Neural cell (in vitro differentiated cells): ENCODE results near the gene MVK.

Experiments
- CTCF ChIP-seq: fragments of 450-650 bp; IDR thresholded peaks from 2 replicates; pipeline ENCODE4 v1.5.1; 2014; ENCODE audit warnings: antibody characterized with exemption, mild to moderate bottlenecking, moderate library complexity; ENCODE audit not compliant: poor library complexity, severe bottlenecking
- EZH2 ChIP-seq: fragments of 200-600, 300-800 bp; shearing (Covaris generic), sonication (generic); IDR thresholded peaks from 2 replicates; pipeline ENCODE4 v1.6.1; 2014; ENCODE audit warnings: antibody characterized with exemption, low read length, borderline replicate concordance, mild to moderate bottlenecking; ENCODE audit not compliant: insufficient read depth, poor library complexity, severe bottlenecking
- POLR2AphosphoS5 ChIP-seq: IDR thresholded peaks from 2 replicates; pipeline ENCODE4 v1.6.1; 2012
- RAD21 ChIP-seq: fragments of 450-650 bp; conservative IDR thresholded peaks from 2 replicates; pipeline ENCODE4 v1.6.1; 2014; ENCODE audit warnings: antibody characterized with exemption, mild to moderate bottlenecking, moderate library complexity
- SMC3 ChIP-seq: fragments of 450-650 bp; conservative IDR thresholded peaks from 2 replicates; pipeline ENCODE4 v1.6.1; 2014; ENCODE audit warnings: antibody characterized with exemption, mild to moderate bottlenecking, moderate library complexity; ENCODE audit not compliant: poor library complexity
- TF ChIP-seq, protein P1 (sequence below): IDR thresholded peaks from 2 replicates; pipeline ENCODE4 v1.6.1; 2012; ENCODE audit warnings: borderline replicate concordance

DNA sequence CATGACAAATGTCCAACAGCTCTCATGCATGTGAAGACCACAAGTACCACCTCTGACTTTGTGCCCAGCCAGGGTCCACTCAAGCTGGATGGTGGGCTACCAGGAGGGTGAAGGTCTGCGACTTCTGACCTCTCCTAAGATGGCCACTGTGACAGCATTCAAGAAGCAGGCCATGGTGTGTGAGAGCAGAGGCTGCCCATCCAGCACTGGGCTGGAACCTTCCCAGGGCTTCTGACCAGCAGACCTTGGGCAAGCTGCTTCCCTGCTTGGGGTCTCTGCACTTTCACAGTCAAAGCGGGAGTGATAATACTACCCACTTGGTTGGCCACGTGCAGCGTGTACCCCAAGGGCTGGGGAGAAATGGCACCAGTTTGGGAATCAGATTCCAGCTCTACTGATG, 10.7 kb upstream of the MVK start:
- TF ChIP-seq EZH2 (no peak), CTCF (no peak), POLR2AphosphoS5 (no peak), SMC3 (no peak), RAD21 (no peak)
- TF ChIP-seq, protein P1, sequence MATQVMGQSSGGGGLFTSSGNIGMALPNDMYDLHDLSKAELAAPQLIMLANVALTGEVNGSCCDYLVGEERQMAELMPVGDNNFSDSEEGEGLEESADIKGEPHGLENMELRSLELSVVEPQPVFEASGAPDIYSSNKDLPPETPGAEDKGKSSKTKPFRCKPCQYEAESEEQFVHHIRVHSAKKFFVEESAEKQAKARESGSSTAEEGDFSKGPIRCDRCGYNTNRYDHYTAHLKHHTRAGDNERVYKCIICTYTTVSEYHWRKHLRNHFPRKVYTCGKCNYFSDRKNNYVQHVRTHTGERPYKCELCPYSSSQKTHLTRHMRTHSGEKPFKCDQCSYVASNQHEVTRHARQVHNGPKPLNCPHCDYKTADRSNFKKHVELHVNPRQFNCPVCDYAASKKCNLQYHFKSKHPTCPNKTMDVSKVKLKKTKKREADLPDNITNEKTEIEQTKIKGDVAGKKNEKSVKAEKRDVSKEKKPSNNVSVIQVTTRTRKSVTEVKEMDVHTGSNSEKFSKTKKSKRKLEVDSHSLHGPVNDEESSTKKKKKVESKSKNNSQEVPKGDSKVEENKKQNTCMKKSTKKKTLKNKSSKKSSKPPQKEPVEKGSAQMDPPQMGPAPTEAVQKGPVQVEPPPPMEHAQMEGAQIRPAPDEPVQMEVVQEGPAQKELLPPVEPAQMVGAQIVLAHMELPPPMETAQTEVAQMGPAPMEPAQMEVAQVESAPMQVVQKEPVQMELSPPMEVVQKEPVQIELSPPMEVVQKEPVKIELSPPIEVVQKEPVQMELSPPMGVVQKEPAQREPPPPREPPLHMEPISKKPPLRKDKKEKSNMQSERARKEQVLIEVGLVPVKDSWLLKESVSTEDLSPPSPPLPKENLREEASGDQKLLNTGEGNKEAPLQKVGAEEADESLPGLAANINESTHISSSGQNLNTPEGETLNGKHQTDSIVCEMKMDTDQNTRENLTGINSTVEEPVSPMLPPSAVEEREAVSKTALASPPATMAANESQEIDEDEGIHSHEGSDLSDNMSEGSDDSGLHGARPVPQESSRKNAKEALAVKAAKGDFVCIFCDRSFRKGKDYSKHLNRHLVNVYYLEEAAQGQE: no peak
